ENCODE data around the gene TESPA1.

DNA sequence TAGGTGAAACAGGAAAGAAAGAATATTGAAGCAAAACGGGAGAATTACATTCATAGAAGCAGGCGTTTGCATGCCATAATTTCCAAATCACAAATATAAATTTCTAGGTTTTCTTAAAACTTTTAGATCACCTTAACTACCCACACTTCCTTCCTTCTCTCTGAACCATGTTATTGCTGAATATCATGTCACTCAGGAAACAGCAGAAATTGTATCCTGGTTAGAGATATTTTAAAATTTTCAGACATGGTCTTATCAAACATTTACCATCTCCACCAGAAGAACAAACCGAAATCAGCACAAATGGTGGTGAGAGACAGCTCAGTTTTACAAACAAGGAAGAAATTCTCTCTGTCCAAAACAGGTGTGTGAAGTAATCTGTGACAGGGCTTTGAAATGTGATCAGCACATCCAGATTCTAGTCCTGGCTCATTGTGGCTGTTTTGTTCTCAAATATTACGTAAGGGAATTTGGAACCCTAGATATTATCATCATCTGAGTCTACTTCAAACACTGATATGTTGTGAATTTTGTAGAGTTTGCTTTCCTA, 16.3 kb downstream of the TESPA1 start:
- no peak for TF ChIP-seq EZH2 (IDR thresholded peaks at IDR 0.05)
- TF ChIP-seq, protein P1, sequence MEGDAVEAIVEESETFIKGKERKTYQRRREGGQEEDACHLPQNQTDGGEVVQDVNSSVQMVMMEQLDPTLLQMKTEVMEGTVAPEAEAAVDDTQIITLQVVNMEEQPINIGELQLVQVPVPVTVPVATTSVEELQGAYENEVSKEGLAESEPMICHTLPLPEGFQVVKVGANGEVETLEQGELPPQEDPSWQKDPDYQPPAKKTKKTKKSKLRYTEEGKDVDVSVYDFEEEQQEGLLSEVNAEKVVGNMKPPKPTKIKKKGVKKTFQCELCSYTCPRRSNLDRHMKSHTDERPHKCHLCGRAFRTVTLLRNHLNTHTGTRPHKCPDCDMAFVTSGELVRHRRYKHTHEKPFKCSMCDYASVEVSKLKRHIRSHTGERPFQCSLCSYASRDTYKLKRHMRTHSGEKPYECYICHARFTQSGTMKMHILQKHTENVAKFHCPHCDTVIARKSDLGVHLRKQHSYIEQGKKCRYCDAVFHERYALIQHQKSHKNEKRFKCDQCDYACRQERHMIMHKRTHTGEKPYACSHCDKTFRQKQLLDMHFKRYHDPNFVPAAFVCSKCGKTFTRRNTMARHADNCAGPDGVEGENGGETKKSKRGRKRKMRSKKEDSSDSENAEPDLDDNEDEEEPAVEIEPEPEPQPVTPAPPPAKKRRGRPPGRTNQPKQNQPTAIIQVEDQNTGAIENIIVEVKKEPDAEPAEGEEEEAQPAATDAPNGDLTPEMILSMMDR (IDR thresholded peaks at IDR 0.05) = no peak
